KMS-11 (cell line): ENCODE data around the gene TTLL7.

Experiments
- H2AFZ ChIP-seq: fragments of 200-600 bp; sonication (generic); 2 replicates; pipeline ENCODE4 v1.6.1; 2016; ENCODE audit warnings: antibody characterized with exemption, mixed run types, low read depth
- H3K27ac ChIP-seq: fragments of 200-600 bp; sonication (generic); 2 replicates; pipeline ENCODE4 v1.6.1; 2016; ENCODE audit warnings: mild to moderate bottlenecking, mixed run types
- H3K27me3 ChIP-seq: fragments of 200-600 bp; sonication (generic); 2 replicates; pipeline ENCODE4 v1.6.1; 2017; ENCODE audit warnings: mild to moderate bottlenecking, low read depth, mixed run types, moderate library complexity; ENCODE audit not compliant: insufficient read depth
- H3K36me3 ChIP-seq: fragments of 200-600 bp; sonication (generic); 2 replicates; pipeline ENCODE4 v1.6.1; 2017; ENCODE audit warnings: mild to moderate bottlenecking, mixed run types; ENCODE audit not compliant: insufficient read depth
- H3K4me1 ChIP-seq: fragments of 200-600 bp; sonication (generic); 2 replicates; pipeline ENCODE4 v1.6.1; 2016; ENCODE audit warnings: mild to moderate bottlenecking, low read depth, mixed run types; ENCODE audit not compliant: poor library complexity, severe bottlenecking
- H3K4me2 ChIP-seq: fragments of 200-600 bp; sonication (generic); 2 replicates; pipeline ENCODE4 v1.7.0; 2016; ENCODE audit warnings: mild to moderate bottlenecking, mixed run types
- H3K4me3 ChIP-seq: fragments of 200-600 bp; sonication (generic); IDR thresholded peaks from 2 replicates; pipeline ENCODE4 v1.6.1; 2017; ENCODE audit warnings: low read depth, low read length, mixed read lengths; ENCODE audit not compliant: insufficient read depth
- H3K79me2 ChIP-seq: fragments of 200-600 bp; sonication (generic); 2 replicates; pipeline ENCODE4 v1.6.1; 2016; ENCODE audit warnings: low read depth, mixed run types; ENCODE audit not compliant: insufficient read depth
- H3K9ac ChIP-seq: fragments of 200-600 bp; sonication (generic); 2 replicates; pipeline ENCODE4 v1.6.1; 2016; ENCODE audit warnings: mild to moderate bottlenecking, mixed run types
- H4K20me1 ChIP-seq: fragments of 200-600 bp; sonication (generic); 2 replicates; pipeline ENCODE4 v1.6.1; 2016; ENCODE audit warnings: mild to moderate bottlenecking, mixed run types; ENCODE audit not compliant: insufficient read depth
- TF ChIP-seq, protein P1 (sequence below): fragments of 200-600 bp; sonication (generic); conservative IDR thresholded peaks from 2 replicates; pipeline ENCODE4 v1.6.1; 2017; ENCODE audit warnings: low read depth, mild to moderate bottlenecking, antibody characterized with exemption, low read length, moderate library complexity, mixed read lengths

TTLL7 gene

DNA sequence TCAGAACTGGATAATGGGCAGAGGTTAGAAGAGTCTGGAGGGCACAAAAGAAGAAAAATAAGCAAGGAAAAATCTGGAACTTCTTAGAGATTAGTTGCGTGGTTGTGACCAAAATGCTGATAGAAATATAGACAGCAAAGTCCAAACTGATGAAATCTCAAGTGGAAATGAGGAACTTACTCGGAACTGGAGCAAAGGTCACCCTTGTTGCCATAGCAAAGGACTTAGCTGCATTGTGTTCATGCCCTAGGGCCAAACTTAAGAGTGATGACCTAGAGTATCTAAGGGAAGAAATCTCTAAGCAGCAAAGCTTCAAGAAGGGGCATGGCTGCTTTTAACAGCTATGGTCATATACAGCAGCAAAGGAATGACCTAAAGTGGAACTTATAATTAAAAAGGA is 180.0 kb downstream of the TTLL7 start:
- Histone ChIP-seq H3K27me3 (no peaks in the 10 kb centered on the region), H3K36me3 (no peaks in the 10 kb centered on the region), H2AFZ (no peak overlapping the region), H3K4me2 (no peak overlapping the region), H4K20me1 (no peaks in the 10 kb centered on the region), H3K4me1 (no peaks in the 10 kb centered on the region), H3K9ac (no peak overlapping the region), H3K27ac (no peak overlapping the region), H3K4me3 (no peak overlapping the region), H3K79me2 (no peaks in the 10 kb centered on the region)
- TF ChIP-seq, protein P1, sequence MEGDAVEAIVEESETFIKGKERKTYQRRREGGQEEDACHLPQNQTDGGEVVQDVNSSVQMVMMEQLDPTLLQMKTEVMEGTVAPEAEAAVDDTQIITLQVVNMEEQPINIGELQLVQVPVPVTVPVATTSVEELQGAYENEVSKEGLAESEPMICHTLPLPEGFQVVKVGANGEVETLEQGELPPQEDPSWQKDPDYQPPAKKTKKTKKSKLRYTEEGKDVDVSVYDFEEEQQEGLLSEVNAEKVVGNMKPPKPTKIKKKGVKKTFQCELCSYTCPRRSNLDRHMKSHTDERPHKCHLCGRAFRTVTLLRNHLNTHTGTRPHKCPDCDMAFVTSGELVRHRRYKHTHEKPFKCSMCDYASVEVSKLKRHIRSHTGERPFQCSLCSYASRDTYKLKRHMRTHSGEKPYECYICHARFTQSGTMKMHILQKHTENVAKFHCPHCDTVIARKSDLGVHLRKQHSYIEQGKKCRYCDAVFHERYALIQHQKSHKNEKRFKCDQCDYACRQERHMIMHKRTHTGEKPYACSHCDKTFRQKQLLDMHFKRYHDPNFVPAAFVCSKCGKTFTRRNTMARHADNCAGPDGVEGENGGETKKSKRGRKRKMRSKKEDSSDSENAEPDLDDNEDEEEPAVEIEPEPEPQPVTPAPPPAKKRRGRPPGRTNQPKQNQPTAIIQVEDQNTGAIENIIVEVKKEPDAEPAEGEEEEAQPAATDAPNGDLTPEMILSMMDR, result no peak

- Histone ChIP-seq H3K27me3 (no peaks in the 10 kb centered on the region), H3K4me2 (no peak overlapping the region), H3K79me2 (no peaks in the 10 kb centered on the region), H3K27ac (no peak overlapping the region), H3K4me3 (no peak overlapping the region), H3K36me3 (no peaks in the 10 kb centered on the region), H4K20me1 (no peaks in the 10 kb centered on the region), H3K4me1 (no peaks in the 10 kb centered on the region), H3K9ac (no peak overlapping the region), H2AFZ (no peak overlapping the region)
- TF ChIP-seq, protein P1, result no peak
Observed at GRCh38 chr1:83816836-83817235, 182.1 kb downstream of the TTLL7 start.

- H3K36me3 ChIP-seq, result no peaks in the 10 kb centered on the region
- no peak overlapping the region for H3K4me3 ChIP-seq
- H3K4me1 ChIP-seq, result no peaks in the 10 kb centered on the region
- no peak overlapping the region for H3K27ac ChIP-seq
- H2AFZ ChIP-seq, result no peak overlapping the region
- TF ChIP-seq, protein P1, result no peak
- H3K9ac ChIP-seq, result no peak overlapping the region
- H3K4me2 ChIP-seq, result no peak overlapping the region
- H3K27me3 ChIP-seq, result no peaks in the 10 kb centered on the region
- no peaks in the 10 kb centered on the region for H3K79me2 ChIP-seq
- no peaks in the 10 kb centered on the region for H4K20me1 ChIP-seq
Observed at GRCh38 chr1:83815330-83815729, 183.6 kb downstream of the TTLL7 start.
